HL-60/S4 (cell line): ENCODE results near the gene ZNF566.

Experiments used
- in situ Hi-C: fragments of 300-500 bp; cut with MboI; formaldehyde crosslinking; loops from 2 replicates; pipeline ENCODE4 v1.14.3; 2022; ENCODE audit warnings: low sequenced_read_pairs

The ZNF566 gene

GRCh38 chr19:36449059-36449670, 40.2 kb downstream of the ZNF566 start:
- in situ Hi-C loops = no loop called here

GRCh38 chr19:36441339-36441738, 48.0 kb downstream of the ZNF566 start:
- in situ Hi-C loops = no loop called here

- in situ Hi-C loops = no loop called here
Measured at GRCh38 chr19:36436531-36436930, 52.8 kb downstream of the ZNF566 start.

GRCh38 chr19:36423925-36424324, 65.4 kb downstream of the ZNF566 start:
- in situ Hi-C loops = no loop called here

- in situ Hi-C loops = no loop called here
Measured at GRCh38 chr19:36421749-36422481, 67.4 kb downstream of the ZNF566 start.

- in situ Hi-C loops = no loop called here
Measured at GRCh38 chr19:36420961-36421748, 68.2 kb downstream of the ZNF566 start.

GRCh38 chr19:36418287-36419001, 70.9 kb downstream of the ZNF566 start, which contains the start of gene ZFP82:
TSS of gene ZFP82 (minus strand) at chr19:36418644. CDS start at chr19:36409789, 8,855 bp downstream.
- in situ Hi-C loops = no loop called here

GRCh38 chr19:36417752-36418286, 71.5 kb downstream of the ZNF566 start:
- in situ Hi-C loops = no loop called here

GRCh38 chr19:36409841-36410240, 79.5 kb downstream of the ZNF566 start:
- in situ Hi-C loops = no loop called here

GRCh38 chr19:36408101-36408500, 81.3 kb downstream of the ZNF566 start:
- in situ Hi-C loops = no loop called here

GRCh38 chr19:36404498-36404897, 84.9 kb downstream of the ZNF566 start:
- in situ Hi-C loops = no loop called here

- in situ Hi-C loops = no loop called here
Measured at GRCh38 chr19:36401475-36401874, 87.9 kb downstream of the ZNF566 start.

GRCh38 chr19:36398571-36398970, 90.8 kb downstream of the ZNF566 start:
- in situ Hi-C loops = no loop called here
